Esophagus muscularis mucosa (tissue), 4 donors: ENCODE data around the gene HCFC2. TPM values are rescaled to one million over a fixed set of nuclear protein-coding genes. Genes with fewer than 3 reads are reported as not detected.
A peak's percentile ranks its signal among the peaks of the same experiment; 100 is the strongest.

Experiments
- DNase-seq: peaks from one replicate; pipeline ENCODE4 v3.0.0-alpha.2; 2017; ENCODE audit errors: extremely low spot score
- H3K27ac ChIP-seq, 4 donors: fragments of 200-600 bp; sonication (generic); replicated peaks in 1 of 4; 1 replicate in 3 of 4; 2 replicates in 1 of 4; pipeline ENCODE4 v1.5.1; 2016 to 2019; ENCODE audit warnings: mild to moderate bottlenecking in 1 of 4
- H3K27me3 ChIP-seq, 4 donors: fragments of 200-600 bp; sonication (generic); one replicate each; pipeline versions ENCODE4 v1.5.1 to v1.6.0; 2016 to 2019
- H3K36me3 ChIP-seq, 4 donors: fragments of 200-600 bp; sonication (generic); one replicate each; pipeline ENCODE4 v1.5.1; 2016 to 2019
- H3K4me1 ChIP-seq, 4 donors: fragments of 200-600 bp; sonication (generic); one replicate each; pipeline ENCODE4 v1.5.1; 2016 to 2019
- H3K4me3 ChIP-seq, 4 donors: fragments of 200-600 bp; sonication (generic); 1 replicate in 2 of 4; 2 replicates in 2 of 4; pipeline ENCODE4 v1.5.1; 2016 to 2019; ENCODE audit warnings: mild to moderate bottlenecking in 4 of 4, moderate library complexity in 1 of 4
- H3K9me3 ChIP-seq, 4 donors: fragments of 200-600 bp; sonication (generic); 1 replicate in 3 of 4; 2 replicates in 1 of 4; pipeline ENCODE4 v1.5.1; 2016 to 2019
- EP300 ChIP-seq: sonication (generic); formaldehyde crosslinking; IDR thresholded peaks from one replicate; pipeline ENCODE4 v1.6.1; 2017; ENCODE audit warnings: antibody characterized with exemption
- POLR2A ChIP-seq: fragments of 450-650 bp; IDR thresholded peaks from one replicate; pipeline ENCODE4 v1.6.1; 2017; ENCODE audit warnings: antibody characterized with exemption, moderate library complexity, mild to moderate bottlenecking, low read depth
- POLR2AphosphoS5 ChIP-seq, 2 donors: sonication (generic); formaldehyde crosslinking; IDR thresholded peaks; one replicate each; pipeline ENCODE4 v1.6.1; 2017; ENCODE audit warnings: antibody characterized with exemption in 2 of 2
- WGBS: methylation state at CpG from one replicate; pipeline ENCODE4 v1.1.5; 2018; 5-methylcytosine and 5-hydroxymethylcytosine counted together
- intact Hi-C: fragments of 100-400 bp; cut with DNase I; formaldehyde crosslinking; loops from one replicate; pipeline ENCODE4 v1.15.1; 2023
- total RNA-seq, 4 donors: library from RNA; depleted of rRNA; stranded (reverse); fragments of >200 nt; gene quantifications; one replicate each; pipeline versions ENCODE4 v1.1.0 to v1.2.1, GENCODE V29; 2016
- TF ChIP-seq, protein P1 (sequence below), 3 experiments: fragments of 200-600 bp in 2 of 3; fragments of 450-650 bp in 1 of 3; sonication (generic) in 2 of 3; IDR thresholded peaks; one replicate each; pipeline ENCODE4 v1.5.1; 2017 to 2019; ENCODE audit warnings: antibody characterized with exemption in 3 of 3, mild to moderate bottlenecking in 2 of 3, moderate library complexity in 1 of 3

The HCFC2 gene
- total RNA-seq, 4 donors from 2014 or later = 22.9 to 37.0 (median 29.5) TPM

DNA sequence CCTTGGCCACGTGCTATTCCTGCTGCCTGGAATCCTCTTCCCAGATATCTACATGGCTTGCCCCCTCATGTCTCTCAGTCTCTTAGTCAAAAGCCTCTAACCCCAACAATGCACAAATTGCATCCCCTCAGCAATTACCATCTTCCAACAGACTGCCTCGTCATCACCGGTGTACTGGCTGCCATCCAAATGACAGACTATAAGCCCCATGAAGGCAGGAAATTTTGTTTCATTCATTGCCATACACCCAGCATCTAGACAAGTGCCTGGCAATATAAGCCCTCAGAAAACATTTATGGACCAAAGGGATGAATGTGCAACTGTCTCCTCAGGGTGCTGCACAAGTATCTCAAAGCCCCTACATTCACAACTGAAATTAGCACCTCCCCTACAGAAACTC, 20.2 kb upstream of the HCFC2 start:
- H3K27me3 ChIP-seq = no peaks in the 10 kb centered on the region
- DNase-seq = no peak
- intact Hi-C loops = no loop called here
- WGBS = 92% methylated on average over 3 of the region's 3 CpGs
- H3K4me1 ChIP-seq = peaks cover 17 to 45% (median 38%) of the 10 kb centered on the region in 4 donors
- no peaks in the 10 kb centered on the region for H3K9me3 ChIP-seq
- TF ChIP-seq EP300 (no peak), POLR2A (no peak), POLR2AphosphoS5 (IDR thresholded peaks at IDR 0.05) (no peak)
- TF ChIP-seq, protein P1, sequence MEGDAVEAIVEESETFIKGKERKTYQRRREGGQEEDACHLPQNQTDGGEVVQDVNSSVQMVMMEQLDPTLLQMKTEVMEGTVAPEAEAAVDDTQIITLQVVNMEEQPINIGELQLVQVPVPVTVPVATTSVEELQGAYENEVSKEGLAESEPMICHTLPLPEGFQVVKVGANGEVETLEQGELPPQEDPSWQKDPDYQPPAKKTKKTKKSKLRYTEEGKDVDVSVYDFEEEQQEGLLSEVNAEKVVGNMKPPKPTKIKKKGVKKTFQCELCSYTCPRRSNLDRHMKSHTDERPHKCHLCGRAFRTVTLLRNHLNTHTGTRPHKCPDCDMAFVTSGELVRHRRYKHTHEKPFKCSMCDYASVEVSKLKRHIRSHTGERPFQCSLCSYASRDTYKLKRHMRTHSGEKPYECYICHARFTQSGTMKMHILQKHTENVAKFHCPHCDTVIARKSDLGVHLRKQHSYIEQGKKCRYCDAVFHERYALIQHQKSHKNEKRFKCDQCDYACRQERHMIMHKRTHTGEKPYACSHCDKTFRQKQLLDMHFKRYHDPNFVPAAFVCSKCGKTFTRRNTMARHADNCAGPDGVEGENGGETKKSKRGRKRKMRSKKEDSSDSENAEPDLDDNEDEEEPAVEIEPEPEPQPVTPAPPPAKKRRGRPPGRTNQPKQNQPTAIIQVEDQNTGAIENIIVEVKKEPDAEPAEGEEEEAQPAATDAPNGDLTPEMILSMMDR (IDR thresholded peaks at IDR 0.05) = no peak
- H3K36me3 ChIP-seq = no peaks in the 10 kb centered on the region
- no peak overlapping the region for H3K27ac ChIP-seq
- H3K4me3 ChIP-seq = no peak overlapping the region

GRCh38 chr12:104046306-104046705, 18.0 kb upstream of the HCFC2 start:
- TF ChIP-seq POLR2AphosphoS5 (IDR thresholded peaks at IDR 0.05) = no peak
- no peak for TF ChIP-seq POLR2A
- Histone ChIP-seq H3K36me3 (no peaks in the 10 kb centered on the region), H3K27ac (peak overlapping the region in 2 of 4 donors; percentile 56 to 69), H3K4me3 (no peak overlapping the region), H3K27me3 (no peaks in the 10 kb centered on the region), H3K9me3 (no peaks in the 10 kb centered on the region), H3K4me1 (peaks cover 29 to 64% (median 53%) of the 10 kb centered on the region in 4 donors)
- intact Hi-C loops = no loop called here
- WGBS = 94% methylated on average over 4 of the region's 4 CpGs
- DNase-seq = no peak

DNA sequence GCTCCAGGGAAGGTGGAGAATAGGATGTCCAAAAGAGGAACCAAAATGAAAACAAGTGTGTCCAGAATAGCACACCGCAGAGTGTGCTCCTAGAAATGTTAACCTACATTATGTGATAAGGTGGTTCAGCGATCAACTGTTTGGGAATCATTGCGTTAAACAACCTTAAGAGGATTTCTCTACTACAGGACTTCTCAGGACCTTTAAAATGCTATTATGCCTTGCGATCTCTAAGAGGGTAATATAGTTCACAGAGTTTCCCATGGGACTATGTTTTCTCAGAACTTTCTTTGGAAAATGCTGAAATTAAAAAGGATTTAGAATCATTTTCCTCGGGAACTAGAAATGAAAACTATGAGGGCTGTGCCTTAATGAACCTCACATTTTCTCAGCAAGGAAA, 16.2 kb upstream of the HCFC2 start:
- no peak for DNase-seq
- WGBS = 69% methylated on average over 5 of the region's 5 CpGs

GRCh38 chr12:104048811-104049210, 15.5 kb upstream of the HCFC2 start:
- H3K4me3 ChIP-seq = peak overlapping the region; percentile 50 to 72 (median 56)
- no peaks in the 10 kb centered on the region for H3K36me3 ChIP-seq
- peak overlapping the region in 3 of 4 donors; percentile 73 to 84 (median 77) for H3K27ac ChIP-seq
- intact Hi-C loops = no loop called here
- no peaks in the 10 kb centered on the region for H3K27me3 ChIP-seq
- no peak for DNase-seq
- peaks cover 29 to 64% (median 53%) of the 10 kb centered on the region in 4 donors for H3K4me1 ChIP-seq
- no peaks in the 10 kb centered on the region for H3K9me3 ChIP-seq
- no peak for TF ChIP-seq POLR2A
- no peak for TF ChIP-seq EP300
- no peak for TF ChIP-seq POLR2AphosphoS5 (IDR thresholded peaks at IDR 0.05)
- TF ChIP-seq, protein P1 (IDR thresholded peaks at IDR 0.05) = no peak
- 54% methylated on average over 3 of the region's 3 CpGs for WGBS

More for the DNA sequence above, 16.2 kb upstream of the HCFC2 start:
- no peaks in the 10 kb centered on the region for H3K27me3 ChIP-seq
- TF ChIP-seq EP300 (no peak), POLR2AphosphoS5 (IDR thresholded peaks at IDR 0.05) (no peak), POLR2A (no peak)
- TF ChIP-seq, protein P1 (IDR thresholded peaks at IDR 0.05) = no peak
- intact Hi-C loops = no loop called here
- no peaks in the 10 kb centered on the region for H3K36me3 ChIP-seq
- H3K4me1 ChIP-seq = peaks cover 29 to 64% (median 53%) of the 10 kb centered on the region in 4 donors
- peak overlapping the region in 2 of 4 donors; percentile 2 to 56 for H3K4me3 ChIP-seq
- peak overlapping the region in 1 of 4 donors; percentile 73 for H3K27ac ChIP-seq
- no peaks in the 10 kb centered on the region for H3K9me3 ChIP-seq

- H3K36me3 ChIP-seq = no peaks in the 10 kb centered on the region
- TF ChIP-seq EP300 (no peak), POLR2AphosphoS5 (IDR thresholded peaks at IDR 0.05) (no peak), POLR2A (no peak)
- TF ChIP-seq, protein P1 (IDR thresholded peaks at IDR 0.05) = no peak
- WGBS = 15% methylated on average over 9 of the region's 9 CpGs
- no peaks in the 10 kb centered on the region for H3K27me3 ChIP-seq
- H3K4me1 ChIP-seq = peaks cover 29 to 64% (median 53%) of the 10 kb centered on the region in 4 donors
- H3K4me3 ChIP-seq = peak overlapping the region; percentile 50 to 72 (median 56)
- H3K9me3 ChIP-seq = no peaks in the 10 kb centered on the region
- intact Hi-C loops = no loop called here
- DNase-seq = no peak
- peak overlapping the region; percentile 64 to 84 (median 75) for H3K27ac ChIP-seq
These were observed 14.9 kb upstream of the HCFC2 start for GRCh38 chr12:104049278-104049902.
